HEK293T (cell line): ENCODE results near the gene PYY.

Source experiments
- CTCF ChIA-PET: fragments of 350-600 bp; formaldehyde crosslinking; extraction: SDS; loops from one replicate; lab custom pipeline; 2021; ENCODE audit warnings: antibody characterized with exemption, inconsistent platforms; lab: Yijun Ruan, JAX
- POLR2A ChIA-PET: fragments of 350-600 bp; formaldehyde crosslinking; extraction: SDS; loops from one replicate; lab custom pipeline; 2020; ENCODE audit warnings: antibody characterized with exemption, inconsistent platforms; lab: Yijun Ruan, JAX
- DNase-seq: peaks from one replicate; pipeline ENCODE4 v3.0.0; 2012; ENCODE audit warnings: mixed read lengths; ENCODE audit errors: extremely low spot score
- ARNT ChIP-seq: fragments of 450-650 bp; IDR thresholded peaks from 2 replicates; pipeline ENCODE4 v1.6.1; 2017; ENCODE audit warnings: mild to moderate bottlenecking
- BHLHE40 ChIP-seq: fragments of 450-650 bp; IDR thresholded peaks from 2 replicates; pipeline ENCODE4 v1.6.1; 2016; ENCODE audit warnings: mild to moderate bottlenecking, moderate library complexity, borderline replicate concordance
- CTBP1 ChIP-seq: fragments of 450-650 bp; IDR thresholded peaks from 2 replicates; pipeline ENCODE4 v1.6.1; 2016; ENCODE audit warnings: borderline replicate concordance
- ELF4 ChIP-seq: fragments of 450-650 bp; IDR thresholded peaks from 2 replicates; pipeline ENCODE4 v1.6.1; 2017; ENCODE audit warnings: antibody characterized with exemption
- FOXA1 ChIP-seq: fragments of 450-650 bp; IDR thresholded peaks from 2 replicates; pipeline ENCODE4 v1.6.1; 2016; ENCODE audit warnings: mild to moderate bottlenecking
- FOXK2 ChIP-seq: fragments of 450-650 bp; IDR thresholded peaks from 2 replicates; pipeline ENCODE4 v1.6.1; 2016; ENCODE audit warnings: mild to moderate bottlenecking
- FOXM1 ChIP-seq: fragments of 450-650 bp; IDR thresholded peaks from 2 replicates; pipeline ENCODE4 v1.6.1; 2017; ENCODE audit warnings: mild to moderate bottlenecking, borderline replicate concordance
- HDGF ChIP-seq: fragments of 450-650 bp; IDR thresholded peaks from 2 replicates; pipeline ENCODE4 v1.6.1; 2017; ENCODE audit warnings: antibody characterized with exemption, borderline replicate concordance
- L3MBTL2 ChIP-seq: fragments of 450-650 bp; conservative IDR thresholded peaks from 2 replicates; pipeline ENCODE4 v1.6.1; 2016; ENCODE audit warnings: mild to moderate bottlenecking
- LEF1 ChIP-seq: fragments of 450-650 bp; IDR thresholded peaks from 2 replicates; pipeline ENCODE4 v1.6.1; 2017; ENCODE audit warnings: mild to moderate bottlenecking, borderline replicate concordance
- NFRKB ChIP-seq: fragments of 450-650 bp; IDR thresholded peaks from 2 replicates; pipeline ENCODE4 v1.6.1; 2016; ENCODE audit warnings: mild to moderate bottlenecking, moderate library complexity
- SP1 ChIP-seq: fragments of 450-650 bp; IDR thresholded peaks from 2 replicates; pipeline ENCODE4 v1.6.1; 2017
- SUZ12 ChIP-seq: fragments of 450-650 bp; IDR thresholded peaks from 2 replicates; pipeline ENCODE4 v1.6.1; 2016; ENCODE audit warnings: mild to moderate bottlenecking
- TARDBP ChIP-seq: fragments of 450-650 bp; IDR thresholded peaks from 2 replicates; pipeline ENCODE4 v1.6.1; 2016
- ZNF384 ChIP-seq: fragments of 450-650 bp; IDR thresholded peaks from 2 replicates; pipeline ENCODE4 v1.6.1; 2016
- TF ChIP-seq, protein P1 (sequence below): fragments of 450-650 bp; IDR thresholded peaks from 2 replicates; pipeline ENCODE4 v1.6.1; 2016

Gene PYY

DNA sequence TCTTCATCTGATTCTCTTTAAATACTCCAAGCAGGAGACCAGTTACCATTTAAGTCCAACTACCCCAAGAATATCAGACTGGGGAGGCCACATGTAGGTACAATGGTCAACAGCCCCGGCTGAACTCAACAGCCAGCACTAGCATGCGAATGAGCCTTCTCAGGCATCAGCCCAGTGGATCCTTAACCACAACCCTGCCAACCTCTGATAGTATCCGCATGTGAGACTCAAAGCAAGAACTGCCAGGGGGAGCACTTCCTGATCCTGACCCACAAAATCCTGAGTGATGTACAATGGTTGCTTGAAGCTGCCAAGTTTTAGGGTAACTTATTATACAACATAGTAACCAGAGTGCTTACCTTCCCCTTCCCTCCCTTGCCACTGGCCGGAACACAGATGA, 4.0 kb downstream of the PYY start:
- TF ChIP-seq ZNF384 = no peak
- TF ChIP-seq NFRKB = no peak
- no peak for TF ChIP-seq FOXA1
- TF ChIP-seq BHLHE40 = no peak
- TF ChIP-seq FOXM1 = no peak
- no peak for TF ChIP-seq HDGF
- TF ChIP-seq SP1 = no peak
- no peak for TF ChIP-seq L3MBTL2
- TF ChIP-seq ELF4 = no peak
- no peak for TF ChIP-seq TARDBP
- TF ChIP-seq, protein P1, sequence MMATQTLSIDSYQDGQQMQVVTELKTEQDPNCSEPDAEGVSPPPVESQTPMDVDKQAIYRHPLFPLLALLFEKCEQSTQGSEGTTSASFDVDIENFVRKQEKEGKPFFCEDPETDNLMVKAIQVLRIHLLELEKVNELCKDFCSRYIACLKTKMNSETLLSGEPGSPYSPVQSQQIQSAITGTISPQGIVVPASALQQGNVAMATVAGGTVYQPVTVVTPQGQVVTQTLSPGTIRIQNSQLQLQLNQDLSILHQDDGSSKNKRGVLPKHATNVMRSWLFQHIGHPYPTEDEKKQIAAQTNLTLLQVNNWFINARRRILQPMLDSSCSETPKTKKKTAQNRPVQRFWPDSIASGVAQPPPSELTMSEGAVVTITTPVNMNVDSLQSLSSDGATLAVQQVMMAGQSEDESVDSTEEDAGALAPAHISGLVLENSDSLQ = no peak
- POLR2A ChIA-PET = interaction anchor here (2.1 kb wide), 1 partner anchor 11 kb away, joined by 9 read pairs; no protein-coding TSS in a partner anchor
- no peak for DNase-seq
- CTCF ChIA-PET = interaction anchor here (0.6 kb wide), 1 partner anchor 16 kb away, joined by 4 read pairs; no protein-coding TSS in a partner anchor

DNA sequence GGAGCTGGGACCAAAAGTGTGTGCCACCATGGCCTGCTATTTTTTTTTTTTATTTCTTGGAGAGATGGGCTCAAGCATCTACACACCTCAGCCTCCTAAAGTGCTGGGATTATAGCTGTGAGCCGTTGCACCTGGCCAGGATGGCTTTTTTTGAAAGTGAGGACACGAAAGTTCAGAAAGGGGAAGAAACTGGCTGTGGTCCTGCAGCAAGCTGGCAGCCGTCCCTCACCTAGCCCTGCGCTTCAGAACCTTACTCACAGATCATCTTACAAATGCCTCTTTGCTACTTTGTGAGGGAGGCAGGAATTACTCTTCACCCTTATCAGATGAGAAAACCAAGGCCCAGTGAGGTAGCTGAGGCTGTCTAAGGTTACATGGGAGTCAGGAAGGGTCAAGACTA, 7.0 kb downstream of the PYY start:
- ChIA-PET POLR2A (interaction anchor here (0.8 to 1.1 kb wide), 2 partner anchors 36 to 38 kb away, joined by 3 to 6 read pairs; no protein-coding TSS in a partner anchor), CTCF (interaction anchor here (0.6 to 1.7 kb wide), 8 partner anchors 8 to 221 kb away, joined by 3 to 7 read pairs (median 3); no protein-coding TSS in a partner anchor)
- no peak for TF ChIP-seq ARNT
- TF ChIP-seq FOXK2 = no peak
- TF ChIP-seq FOXM1 = no peak
- no peak for TF ChIP-seq SUZ12
- no peak for TF ChIP-seq TARDBP
- no peak for TF ChIP-seq HDGF
- no peak for TF ChIP-seq FOXA1
- no peak for TF ChIP-seq CTBP1
- TF ChIP-seq ELF4 = no peak
- TF ChIP-seq, protein P1 = no peak
- no peak for TF ChIP-seq L3MBTL2
- TF ChIP-seq ZNF384 = no peak
- no peak for TF ChIP-seq NFRKB
- no peak for TF ChIP-seq LEF1
- TF ChIP-seq BHLHE40 = no peak
- no peak for TF ChIP-seq SP1
- DNase-seq = no peak

DNA sequence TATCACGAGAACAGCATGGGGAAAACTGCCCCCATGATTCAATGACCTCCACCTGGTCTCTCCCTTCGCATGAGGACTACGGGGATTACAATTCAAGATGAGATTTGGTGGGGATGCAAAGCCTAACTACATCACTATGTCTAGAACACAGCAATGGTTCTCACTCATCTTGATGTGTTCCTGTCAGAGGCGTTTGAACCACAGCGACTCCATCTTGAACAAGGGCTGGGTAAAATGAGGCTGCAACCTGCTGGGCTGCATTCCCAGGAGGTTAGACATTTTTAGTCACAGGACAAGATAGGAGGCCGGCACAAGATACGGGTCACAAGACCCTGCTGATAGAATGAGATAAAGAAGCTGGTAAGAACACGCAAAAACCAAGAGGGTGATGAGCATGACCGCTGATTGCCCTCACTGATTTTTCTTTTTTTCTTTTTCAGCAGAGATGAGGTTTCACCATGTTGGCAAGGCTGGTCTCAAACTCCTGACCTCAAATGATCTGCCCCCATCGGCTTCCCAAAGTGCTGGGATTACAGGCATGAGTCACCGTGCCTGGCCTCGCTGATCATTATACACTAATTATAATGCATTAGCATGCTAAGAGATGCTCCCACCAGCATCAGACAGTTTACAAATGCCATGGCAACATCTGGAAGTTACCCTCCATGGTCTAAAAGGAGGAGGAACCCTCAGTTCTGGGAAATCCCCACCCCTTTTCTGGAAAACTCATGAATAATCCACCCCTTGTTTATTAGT, 8.5 kb downstream of the PYY start:
- TF ChIP-seq ZNF384 (no peak), BHLHE40 (no peak), FOXK2 (no peak), TARDBP (no peak), LEF1 (no peak), SUZ12 (no peak), FOXM1 (no peak), ELF4 (no peak), FOXA1 (no peak), NFRKB (no peak), ARNT (no peak), HDGF (no peak), CTBP1 (no peak), SP1 (no peak), L3MBTL2 (no peak)
- TF ChIP-seq, protein P1 = no peak
- CTCF ChIA-PET = interaction anchor here (1.1 to 1.8 kb wide), 6 partner anchors 14 to 104 kb away, joined by 3 to 9 read pairs (median 5); no protein-coding TSS in a partner anchor
- DNase-seq = no peak
- POLR2A ChIA-PET = interaction anchor here (1.1 kb wide), 1 partner anchor 9 kb away, joined by 3 read pairs; no protein-coding TSS in a partner anchor

DNA sequence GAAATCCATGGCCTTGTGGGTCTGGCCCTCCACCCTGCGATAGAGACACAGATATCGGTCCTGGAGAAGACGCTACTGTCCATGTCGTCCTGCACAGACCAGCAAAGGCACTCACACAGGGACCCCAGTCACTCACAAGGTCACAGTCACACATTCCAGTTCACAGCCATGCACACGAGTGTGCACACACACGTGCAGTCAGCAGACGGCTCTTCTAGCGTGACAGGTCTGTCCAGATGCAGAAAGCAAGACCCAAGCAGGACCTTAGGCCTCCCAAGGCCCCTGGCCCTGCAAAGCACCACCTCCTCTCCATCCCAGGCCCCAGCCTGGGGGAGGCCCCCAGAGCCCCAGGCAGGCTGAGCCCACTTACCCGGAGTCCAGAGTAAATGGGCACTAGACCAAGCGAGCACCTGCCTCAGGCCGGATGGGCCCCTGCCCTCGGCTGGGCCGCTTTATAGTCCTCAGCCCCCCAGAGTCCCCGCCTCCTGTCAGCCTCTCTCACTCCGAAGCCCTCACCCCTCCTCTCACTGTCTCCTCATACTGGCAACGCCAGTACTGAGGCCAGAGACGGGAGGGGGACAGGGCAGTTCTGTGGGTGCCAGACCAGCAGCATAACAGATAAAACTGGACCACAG, 11.6 kb downstream of the PYY start, which contains the start of gene PPY:
PPY (minus strand) TSS at position 426 of the 635 bp plus-strand sequence. CDS start 822 bp downstream, outside the sequence.
- DNase-seq = no peak
- TF ChIP-seq TARDBP = no peak
- TF ChIP-seq BHLHE40 = no peak
- TF ChIP-seq FOXK2 = no peak
- TF ChIP-seq HDGF = no peak
- no peak for TF ChIP-seq NFRKB
- TF ChIP-seq, protein P1 = no peak
- TF ChIP-seq FOXM1 = no peak
- TF ChIP-seq ELF4 = no peak
- TF ChIP-seq SP1 = no peak
- no peak for TF ChIP-seq ZNF384
- TF ChIP-seq ARNT = no peak
- TF ChIP-seq L3MBTL2 = no peak
- no peak for TF ChIP-seq FOXA1
- no peak for TF ChIP-seq SUZ12
- no peak for TF ChIP-seq LEF1
- TF ChIP-seq CTBP1 = no peak
- CTCF ChIA-PET = interaction anchor here (2.2 to 3.1 kb wide), 3 partner anchors 28 to 52 kb away, joined by 9 to 58 read pairs (median 20); no protein-coding TSS in a partner anchor
- POLR2A ChIA-PET = interaction anchor here (1.2 kb wide), 1 partner anchor 41 kb away, joined by 3 read pairs; no protein-coding TSS in a partner anchor
